ENCODE measurements around the gene CASP7. TPM values are rescaled to one million over a fixed set of nuclear protein-coding genes. Genes with fewer than 3 reads are reported as not detected.

Gene CASP7
- total RNA-seq, 1 donor from 2014 or later, result 18.4 TPM

DNA sequence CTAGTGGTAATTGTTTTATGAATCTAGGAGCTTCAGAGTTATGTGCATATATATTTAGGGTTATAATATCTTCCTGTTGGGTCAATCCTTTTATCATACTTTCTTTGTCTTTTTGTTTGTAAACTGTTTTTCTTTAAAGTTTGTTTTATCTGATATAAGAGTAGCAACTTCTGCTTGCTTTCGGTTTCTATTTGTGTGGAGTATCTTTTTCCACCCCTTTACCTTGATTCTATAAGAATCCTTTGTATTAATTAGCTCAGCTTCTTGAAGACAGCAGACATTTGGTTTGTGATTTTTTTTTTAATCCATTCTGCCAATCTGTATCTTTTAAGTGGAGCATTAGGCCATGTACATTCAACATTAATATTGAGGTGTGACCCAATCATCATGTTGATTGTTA lies 9.3 kb downstream of the CASP7 start:
- no peak for TF ChIP-seq CTCF (IDR thresholded peaks at IDR 0.05; ENCODE audit: insufficient read depth, low read length, poor library complexity, severe bottlenecking)
- DNase-seq (ENCODE audit: low read depth), result no peak
- Histone ChIP-seq H3K27me3 (ENCODE audit: control insufficient read depth, insufficient read depth, low read length) (no peaks in the 10 kb centered on the region), H3K4me3 (ENCODE audit: low read depth, low read length) (no peak overlapping the region), H3K36me3 (ENCODE audit: control insufficient read depth, insufficient read depth, low read length) (no peaks in the 10 kb centered on the region)

GRCh38 chr10:113689574-113689973 lies 9.9 kb downstream of the CASP7 start:
- Histone ChIP-seq H3K4me3 (ENCODE audit: low read depth, low read length) (no peak overlapping the region), H3K36me3 (ENCODE audit: control insufficient read depth, insufficient read depth, low read length) (no peaks in the 10 kb centered on the region), H3K27me3 (ENCODE audit: control insufficient read depth, insufficient read depth, low read length) (no peaks in the 10 kb centered on the region)
- TF ChIP-seq CTCF (IDR thresholded peaks at IDR 0.05; ENCODE audit: insufficient read depth, low read length, poor library complexity, severe bottlenecking), result no peak
- DNase-seq (ENCODE audit: low read depth), result no peak

DNA sequence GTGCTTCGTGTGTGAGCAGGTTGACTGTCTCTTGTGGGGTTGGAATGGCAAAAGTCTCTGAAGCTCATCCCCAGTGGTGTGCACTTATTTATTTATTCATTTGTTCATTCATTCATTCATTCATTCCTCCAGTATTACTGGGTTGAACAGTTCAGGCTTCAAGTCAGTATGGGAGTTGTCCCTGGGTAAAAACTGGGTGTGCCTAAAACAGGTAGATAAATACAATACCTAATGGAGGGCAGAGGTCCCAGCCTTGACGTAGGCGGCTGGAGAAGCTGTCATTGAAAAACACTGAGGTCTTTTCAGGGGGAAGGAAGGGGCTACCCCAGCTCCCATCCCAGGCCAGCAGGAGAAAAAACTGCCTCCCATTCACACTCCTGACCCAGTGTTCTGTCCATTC lies 11.0 kb downstream of the CASP7 start:
- no peak for TF ChIP-seq CTCF (IDR thresholded peaks at IDR 0.05; ENCODE audit: insufficient read depth, low read length, poor library complexity, severe bottlenecking)

DNA sequence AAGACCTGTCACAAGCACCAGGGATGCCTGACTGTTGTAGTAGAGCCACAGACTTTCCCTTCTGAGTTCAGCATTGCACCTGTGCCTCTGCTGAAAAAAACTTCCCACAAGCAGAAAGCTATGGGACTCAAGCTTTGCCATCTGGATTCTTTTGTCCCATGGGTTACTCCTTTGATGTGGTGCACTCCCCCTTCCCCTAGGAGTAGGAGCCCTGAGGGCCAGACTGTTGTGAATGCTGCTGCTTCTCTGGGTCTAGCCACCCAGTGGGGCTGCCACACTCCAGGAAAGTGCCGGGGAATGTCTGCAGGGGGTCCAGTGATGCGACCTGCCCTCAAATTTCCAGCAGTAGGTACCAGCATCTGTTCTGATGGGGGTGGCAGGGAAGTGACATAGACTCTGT lies 11.7 kb downstream of the CASP7 start:
- no peaks in the 10 kb centered on the region for H3K36me3 ChIP-seq (ENCODE audit: control insufficient read depth, insufficient read depth, low read length)
- DNase-seq (ENCODE audit: low read depth), result no peak
- no peaks in the 10 kb centered on the region for H3K27me3 ChIP-seq (ENCODE audit: control insufficient read depth, insufficient read depth, low read length)
- TF ChIP-seq CTCF (IDR thresholded peaks at IDR 0.05; ENCODE audit: insufficient read depth, low read length, poor library complexity, severe bottlenecking), result no peak
- H3K4me3 ChIP-seq (ENCODE audit: low read depth, low read length), result no peak overlapping the region

More for the DNA sequence above, 11.0 kb downstream of the CASP7 start:
- no peak overlapping the region for H3K4me3 ChIP-seq (ENCODE audit: low read depth, low read length)
- H3K36me3 ChIP-seq (ENCODE audit: control insufficient read depth, insufficient read depth, low read length), result no peaks in the 10 kb centered on the region
- no peak for DNase-seq (ENCODE audit: low read depth)
- no peaks in the 10 kb centered on the region for H3K27me3 ChIP-seq (ENCODE audit: control insufficient read depth, insufficient read depth, low read length)

GRCh38 chr10:113692271-113692670 lies 12.6 kb downstream of the CASP7 start:
- DNase-seq (ENCODE audit: low read depth), result no peak
- Histone ChIP-seq H3K27me3 (ENCODE audit: control insufficient read depth, insufficient read depth, low read length) (no peaks in the 10 kb centered on the region), H3K4me3 (ENCODE audit: low read depth, low read length) (no peak overlapping the region), H3K36me3 (ENCODE audit: control insufficient read depth, insufficient read depth, low read length) (no peaks in the 10 kb centered on the region)
- no peak for TF ChIP-seq CTCF (IDR thresholded peaks at IDR 0.05; ENCODE audit: insufficient read depth, low read length, poor library complexity, severe bottlenecking)

- H3K36me3 ChIP-seq (ENCODE audit: control insufficient read depth, insufficient read depth, low read length), result peaks cover 5% of the 10 kb centered on the region
- TF ChIP-seq CTCF (IDR thresholded peaks at IDR 0.05; ENCODE audit: insufficient read depth, low read length, poor library complexity, severe bottlenecking), result no peak
- DNase-seq (ENCODE audit: low read depth), result no peak
These were observed 13.6 kb downstream of the CASP7 start for GRCh38 chr10:113693348-113693747.

More at GRCh38 chr10:113693348-113693747, 13.6 kb downstream of the CASP7 start:
- Histone ChIP-seq H3K4me3 (ENCODE audit: low read depth, low read length) (no peak overlapping the region), H3K27me3 (ENCODE audit: control insufficient read depth, insufficient read depth, low read length) (no peaks in the 10 kb centered on the region)

All from kidney epithelial cell (primary cell).